CD4-positive, alpha-beta T cell (primary cell): Measurements from ENCODE around the gene SLC19A1. TPM values are rescaled to one million over a fixed set of nuclear protein-coding genes. Genes with fewer than 3 reads are reported as not detected.

Experiments
- ATAC-seq: fragments of 200-7000 bp; cut with Tn5 transposase; one replicate; pipeline ENCODE4 v1.10.0; 2022; ENCODE audit warnings: mild to moderate bottlenecking; ENCODE audit not compliant: poor library complexity
- CTCF ChIA-PET: fragments of 350-600 bp; sonication (Branson Sonifier 250); formaldehyde crosslinking; loops from one replicate; lab custom pipeline; 2021; ENCODE audit warnings: antibody characterized with exemption, inconsistent platforms; lab: Charles Lee
- POLR2A ChIA-PET: fragments of 350-600 bp; sonication (Branson Sonifier 250); formaldehyde crosslinking; loops from one replicate; lab custom pipeline; 2021; ENCODE audit warnings: antibody characterized with exemption, inconsistent platforms; lab: Charles Lee
- DNase-seq, 14 experiments: peaks; one replicate each; pipeline ENCODE4 v3.0.0-alpha.2; 2013 to 2020; ENCODE audit warnings: mixed read lengths in 2 of 14
- H3K27ac ChIP-seq, 2 donors: one replicate each; pipeline versions ENCODE4 v1.5.1 to v1.7.0; 2013; ENCODE audit warnings: low read length in 2 of 2, low read depth in 1 of 2, mild to moderate bottlenecking in 1 of 2
- H3K27me3 ChIP-seq, 2 experiments: 1 replicate in 1 of 2; 2 replicates in 1 of 2; pipeline versions ENCODE4 v1.6.1 to v1.7.0; 2013; ENCODE audit warnings: low read length in 2 of 2, control low read depth in 1 of 2, mild to moderate bottlenecking in 1 of 2, moderate library complexity in 1 of 2; ENCODE audit not compliant: insufficient read depth in 2 of 2, control insufficient read depth in 1 of 2
- H3K36me3 ChIP-seq: one replicate; pipeline ENCODE4 v1.6.1; 2013; ENCODE audit warnings: low read length, control low read depth; ENCODE audit not compliant: insufficient read depth
- H3K4me1 ChIP-seq: one replicate; pipeline ENCODE4 v1.6.1; 2013; ENCODE audit warnings: low read length, control low read depth; ENCODE audit not compliant: insufficient read depth
- H3K4me3 ChIP-seq: one replicate; pipeline ENCODE4 v1.5.1; 2013; ENCODE audit warnings: mild to moderate bottlenecking, low read length, moderate library complexity
- H3K9me3 ChIP-seq, 2 experiments: 1 replicate in 1 of 2; 2 replicates in 1 of 2; pipeline versions ENCODE4 v1.6.1 to v1.7.0; 2013; ENCODE audit warnings: low read length in 2 of 2, mild to moderate bottlenecking in 2 of 2, control low read depth in 1 of 2, moderate library complexity in 1 of 2; ENCODE audit not compliant: control insufficient read depth in 1 of 2, insufficient read depth in 1 of 2
- H3K27ac Mint-ChIP-seq: one replicate; pipeline ENCODE4 v1.8.0; 2020; ENCODE audit warnings: mixed read lengths
- H3K27me3 Mint-ChIP-seq: one replicate; pipeline ENCODE4 v1.8.0; 2021; ENCODE audit warnings: mixed read lengths
- H3K36me3 Mint-ChIP-seq: one replicate; pipeline ENCODE4 v1.8.0; 2021; ENCODE audit warnings: low read depth, mixed read lengths
- H3K4me1 Mint-ChIP-seq: one replicate; pipeline ENCODE4 v1.8.0; 2021; ENCODE audit warnings: low read depth, mixed read lengths
- H3K4me3 Mint-ChIP-seq: one replicate; pipeline ENCODE4 v1.8.0; 2020; ENCODE audit warnings: mild to moderate bottlenecking, mixed read lengths
- H3K9me3 Mint-ChIP-seq: one replicate; pipeline ENCODE4 v1.8.0; 2020; ENCODE audit warnings: mixed read lengths
- CTCF ChIP-seq: fragments of 200-600 bp; IDR thresholded peaks from one replicate; pipeline ENCODE4 v1.8.0; 2022; ENCODE audit warnings: antibody characterized with exemption, mild to moderate bottlenecking
- intact Hi-C, 2 experiments: fragments of 100-400 bp; cut with DNase I in 1 of 2; cut with micrococcal nuclease in 1 of 2; formaldehyde crosslinking; loops; one replicate each; pipeline versions ENCODE4 v1.15.1 to v1.9.0; 2023 to 2025; cut with DNase I, micrococcal nuclease
- microRNA-seq: library from miRNA; unstranded; fragments of <30 nt; microRNA quantifications from one replicate; pipeline ENCODE4 v1.2.0, GENCODE V29; 2021; ENCODE audit warnings: borderline microRNAs expressed, borderline replicate concordance
- total RNA-seq, 174 experiments: library from RNA in 2 of 174; stranded (reverse) in 2 of 174; gene quantifications; one replicate each; pipeline ENCODE4 v1.2.3 and lab custom pipeline; 2021 to 2026

SLC19A1 gene
- total RNA-seq, 2 experiments from 2014 or later, result 11.5 to 12.0 TPM

GRCh38 chr21:45448283-45448809 is 93.9 kb downstream of the SLC19A1 start:
- Mint-ChIP-seq H3K4me3 (no peak overlapping the region), H3K27me3 (peaks cover 5% of the 10 kb centered on the region), H3K27ac (no peak overlapping the region), H3K9me3 (no peaks in the 10 kb centered on the region), H3K36me3 (no peaks in the 10 kb centered on the region), H3K4me1 (no peaks in the 10 kb centered on the region)
- TF ChIP-seq CTCF, result no peak
- ChIA-PET POLR2A (no interaction called here), CTCF (no interaction called here)
- H3K36me3 ChIP-seq, result no peaks in the 10 kb centered on the region
- no peaks in the 10 kb centered on the region for H3K27me3 ChIP-seq
- peaks cover 0 to 17% of the 10 kb centered on the region in 2 experiments for H3K9me3 ChIP-seq
- no peak overlapping the region for H3K4me3 ChIP-seq
- DNase-seq (no peak), ATAC-seq (no peak)
- no peaks in the 10 kb centered on the region for H3K4me1 ChIP-seq
- H3K27ac ChIP-seq, result no peak overlapping the region
- intact Hi-C loops, result loop anchor here in 1 of 2 experiments (10.0 kb wide), 1 partner anchor 494 kb away; no protein-coding TSS in a partner anchor

Small RNA genes within 50 kb of the gene (microRNA-seq; reads per million reads assigned to microRNA genes)
- not detected for gene MIR6815

Other genes with a start within 250 kb of the SLC19A1 start
- 10 to 100 TPM; 15.2 to 16.0 TPM for gene COL18A1, start 137.3 kb downstream of the SLC19A1 start, total RNA-seq
- 1 to 10 TPM; 3.4 to 3.8 TPM for gene PCBP3, start 101.3 kb upstream of the SLC19A1 start, total RNA-seq